ENCODE data around the gene MCIDAS.

Gene MCIDAS

GRCh38 chr5:55226934-55227663 is at the start of gene MCIDAS:
TSS of gene MCIDAS (minus strand) at chr5:55227315. CDS start at chr5:55227138, 177 bp downstream.
- in situ Hi-C loops (cut with HindIII; ENCODE audit: low sequenced_read_pairs): no loop called here

- in situ Hi-C loops (cut with HindIII; ENCODE audit: low sequenced_read_pairs): no loop called here
Measured at GRCh38 chr5:55276771-55277170, 49.7 kb upstream of the MCIDAS start.

GRCh38 chr5:55258339-55258738 is 31.2 kb upstream of the MCIDAS start:
- in situ Hi-C loops (cut with HindIII; ENCODE audit: low sequenced_read_pairs): no loop called here

GRCh38 chr5:55254802-55255201 is 27.7 kb upstream of the MCIDAS start:
- in situ Hi-C loops (cut with HindIII; ENCODE audit: low sequenced_read_pairs): no loop called here

- in situ Hi-C loops (cut with HindIII; ENCODE audit: low sequenced_read_pairs): no loop called here
Measured at GRCh38 chr5:55250064-55250463, 22.9 kb upstream of the MCIDAS start.

- in situ Hi-C loops (cut with HindIII; ENCODE audit: low sequenced_read_pairs): no loop called here
Measured at GRCh38 chr5:55241746-55242145, 14.6 kb upstream of the MCIDAS start.

- in situ Hi-C loops (cut with HindIII; ENCODE audit: low sequenced_read_pairs): no loop called here
Measured at GRCh38 chr5:55236800-55237199, 9.7 kb upstream of the MCIDAS start.

GRCh38 chr5:55234121-55234700 is 7.1 kb upstream of the MCIDAS start:
- in situ Hi-C loops (cut with HindIII; ENCODE audit: low sequenced_read_pairs): loop anchor here (5.0 kb wide), 1 partner anchor 57 kb away; no protein-coding TSS in a partner anchor

- in situ Hi-C loops (cut with HindIII; ENCODE audit: low sequenced_read_pairs): loop anchor here (5.0 kb wide), 1 partner anchor 56 kb away; no protein-coding TSS in a partner anchor
Measured at GRCh38 chr5:55232985-55233928, 6.1 kb upstream of the MCIDAS start, which contains the start of gene CCNO. TSS of gene CCNO (minus strand) at chr5:55233608. CDS start at chr5:55233523, 85 bp downstream.

GRCh38 chr5:55232271-55232984 is 5.3 kb upstream of the MCIDAS start:
- in situ Hi-C loops (cut with HindIII; ENCODE audit: low sequenced_read_pairs): loop anchor here (5.0 kb wide), 1 partner anchor 55 kb away; no protein-coding TSS in a partner anchor

- in situ Hi-C loops (cut with HindIII; ENCODE audit: low sequenced_read_pairs): loop anchor here (5.0 kb wide), 1 partner anchor 55 kb away; no protein-coding TSS in a partner anchor
Measured at GRCh38 chr5:55231919-55232270, 4.8 kb upstream of the MCIDAS start.

- in situ Hi-C loops (cut with HindIII; ENCODE audit: low sequenced_read_pairs): loop anchor here (5.0 kb wide), 1 partner anchor 54 kb away; no protein-coding TSS in a partner anchor
Measured at GRCh38 chr5:55231029-55231918, 4.2 kb upstream of the MCIDAS start.

- in situ Hi-C loops (cut with HindIII; ENCODE audit: low sequenced_read_pairs): loop anchor here (5.0 kb wide), 1 partner anchor 53 kb away; no protein-coding TSS in a partner anchor
Measured at GRCh38 chr5:55230086-55230629, 3.0 kb upstream of the MCIDAS start.

GRCh38 chr5:55227664-55228430 is 732 bp upstream of the MCIDAS start:
- in situ Hi-C loops (cut with HindIII; ENCODE audit: low sequenced_read_pairs): no loop called here

GRCh38 chr5:55226027-55226933 is 835 bp downstream of the MCIDAS start:
- in situ Hi-C loops (cut with HindIII; ENCODE audit: low sequenced_read_pairs): no loop called here

GRCh38 chr5:55225346-55225745 is 1.8 kb downstream of the MCIDAS start:
- in situ Hi-C loops (cut with HindIII; ENCODE audit: low sequenced_read_pairs): no loop called here

GRCh38 chr5:55223812-55224240 is 3.3 kb downstream of the MCIDAS start:
- in situ Hi-C loops (cut with HindIII; ENCODE audit: low sequenced_read_pairs): no loop called here

Data from endothelial cell of hepatic sinusoid (primary cell).